Osteoblast (primary cell): ENCODE measurements around the gene CD69. TPM values are rescaled to one million over a fixed set of nuclear protein-coding genes. Genes with fewer than 3 reads are reported as not detected.
"Not testable (repeated sequence)": the region's sequence is repeated elsewhere in the genome, so short reads cannot be mapped to it uniquely, and the experiment has no call there.

Experiments
- DNase-seq: peaks from one replicate; pipeline ENCODE4 v3.0.0; 2011; ENCODE audit warnings: low spot score, mixed read lengths; ENCODE audit not compliant: insufficient read length; ENCODE audit errors: missing footprints
- H2AFZ ChIP-seq: 2 replicates; pipeline ENCODE4 v1.6.0; 2011; ENCODE audit warnings: mild to moderate bottlenecking, low read length
- H3K27ac ChIP-seq: 2 replicates; pipeline ENCODE4 v1.5.1; 2011; ENCODE audit warnings: mild to moderate bottlenecking, low read depth, low read length, moderate library complexity
- H3K27me3 ChIP-seq: 2 replicates; pipeline ENCODE4 v1.6.0; 2012; ENCODE audit warnings: mild to moderate bottlenecking, control low read depth, inconsistent platforms, low read length, moderate library complexity; ENCODE audit not compliant: insufficient read depth
- H3K36me3 ChIP-seq: 2 replicates; pipeline ENCODE4 v1.5.1; 2011; ENCODE audit warnings: mild to moderate bottlenecking, low read length, control low read depth, moderate library complexity; ENCODE audit not compliant: insufficient read depth
- H3K4me1 ChIP-seq: 2 replicates; pipeline ENCODE4 v1.5.1; 2011; ENCODE audit warnings: mild to moderate bottlenecking, low read length, control low read depth, moderate library complexity; ENCODE audit not compliant: insufficient read depth
- H3K4me2 ChIP-seq: 2 replicates; pipeline ENCODE4 v1.6.0; 2011; ENCODE audit warnings: mild to moderate bottlenecking, low read length; ENCODE audit not compliant: insufficient read depth
- H3K4me3 ChIP-seq: fragments of 200-600 bp; sonication (generic); 3 replicates; pipeline ENCODE4 v1.5.1; 2012; ENCODE audit warnings: mild to moderate bottlenecking, low read length, inconsistent platforms; ENCODE audit not compliant: insufficient read depth
- H3K79me2 ChIP-seq: 2 replicates; pipeline ENCODE4 v1.6.0; 2012; ENCODE audit warnings: mild to moderate bottlenecking, low read length, control low read depth, inconsistent platforms; ENCODE audit not compliant: insufficient read depth
- H3K9me3 ChIP-seq: 2 replicates; pipeline ENCODE4 v1.5.1; 2011; ENCODE audit warnings: low read depth, low read length, control low read depth
- H4K20me1 ChIP-seq: 2 replicates; pipeline ENCODE4 v1.6.0; 2012; ENCODE audit warnings: mild to moderate bottlenecking, low read length, control low read depth; ENCODE audit not compliant: insufficient read depth
- total RNA-seq: library from RNA; depleted of rRNA; stranded (reverse); fragments of >200 nt; gene quantifications from 2 replicates; pipeline ENCODE4 v1.2.3, GENCODE V29; 2012
- TF ChIP-seq, protein P1 (sequence below): IDR thresholded peaks from 2 replicates; pipeline ENCODE4 v1.5.1; 2011; ENCODE audit warnings: mild to moderate bottlenecking, low read depth, low read length, moderate library complexity; ENCODE audit errors: extremely low read depth

CD69 gene
- total RNA-seq, 1 donor: not detected

GRCh38 chr12:9707356-9707755, 53.3 kb downstream of the CD69 start:
- H3K79me2 ChIP-seq: no peaks in the 10 kb centered on the region
- no peaks in the 10 kb centered on the region for H4K20me1 ChIP-seq
- H2AFZ ChIP-seq: no peak overlapping the region
- DNase-seq: no peak
- no peak overlapping the region for H3K4me3 ChIP-seq
- no peaks in the 10 kb centered on the region for H3K27me3 ChIP-seq
- TF ChIP-seq, protein P1, sequence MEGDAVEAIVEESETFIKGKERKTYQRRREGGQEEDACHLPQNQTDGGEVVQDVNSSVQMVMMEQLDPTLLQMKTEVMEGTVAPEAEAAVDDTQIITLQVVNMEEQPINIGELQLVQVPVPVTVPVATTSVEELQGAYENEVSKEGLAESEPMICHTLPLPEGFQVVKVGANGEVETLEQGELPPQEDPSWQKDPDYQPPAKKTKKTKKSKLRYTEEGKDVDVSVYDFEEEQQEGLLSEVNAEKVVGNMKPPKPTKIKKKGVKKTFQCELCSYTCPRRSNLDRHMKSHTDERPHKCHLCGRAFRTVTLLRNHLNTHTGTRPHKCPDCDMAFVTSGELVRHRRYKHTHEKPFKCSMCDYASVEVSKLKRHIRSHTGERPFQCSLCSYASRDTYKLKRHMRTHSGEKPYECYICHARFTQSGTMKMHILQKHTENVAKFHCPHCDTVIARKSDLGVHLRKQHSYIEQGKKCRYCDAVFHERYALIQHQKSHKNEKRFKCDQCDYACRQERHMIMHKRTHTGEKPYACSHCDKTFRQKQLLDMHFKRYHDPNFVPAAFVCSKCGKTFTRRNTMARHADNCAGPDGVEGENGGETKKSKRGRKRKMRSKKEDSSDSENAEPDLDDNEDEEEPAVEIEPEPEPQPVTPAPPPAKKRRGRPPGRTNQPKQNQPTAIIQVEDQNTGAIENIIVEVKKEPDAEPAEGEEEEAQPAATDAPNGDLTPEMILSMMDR: no peak
- H3K9me3 ChIP-seq: no peaks in the 10 kb centered on the region
- H3K36me3 ChIP-seq: no peaks in the 10 kb centered on the region
- H3K4me2 ChIP-seq: no peak overlapping the region
- H3K4me1 ChIP-seq: no peaks in the 10 kb centered on the region
- no peak overlapping the region for H3K27ac ChIP-seq

DNA sequence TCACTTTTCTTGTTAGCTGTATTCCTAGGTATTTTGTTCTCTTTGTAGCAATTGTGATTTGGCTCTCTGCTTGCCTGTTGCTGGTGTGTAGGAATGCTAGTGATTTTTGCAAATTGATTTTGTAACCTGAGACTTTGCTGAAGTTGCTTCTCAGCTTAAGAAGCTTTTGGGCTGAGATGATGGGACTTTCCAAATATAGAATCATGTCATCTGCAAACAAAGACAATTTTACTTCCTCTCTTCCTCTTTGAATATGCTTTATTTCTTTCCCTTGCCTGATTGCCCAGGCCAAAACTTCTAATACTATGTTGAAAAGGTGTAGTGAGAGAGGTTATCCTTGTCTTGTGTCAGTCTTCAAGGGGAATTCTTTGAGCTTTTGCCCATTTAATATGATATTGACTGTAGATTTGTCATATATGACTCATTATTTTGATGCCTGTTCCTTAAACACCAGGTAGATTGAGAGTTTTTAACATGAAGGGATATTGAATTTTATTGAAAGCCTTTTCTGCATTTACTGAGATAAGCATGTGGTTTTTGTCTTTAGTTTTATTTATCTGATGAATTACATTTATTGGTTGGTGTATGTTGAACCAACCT, 54.5 kb downstream of the CD69 start:
- H4K20me1 ChIP-seq: no peaks in the 10 kb centered on the region
- DNase-seq: no peak
- H3K27me3 ChIP-seq: no peaks in the 10 kb centered on the region
- H3K4me3 ChIP-seq: no peak overlapping the region
- no peaks in the 10 kb centered on the region for H3K4me1 ChIP-seq
- no peak overlapping the region for H3K4me2 ChIP-seq
- no peaks in the 10 kb centered on the region for H3K79me2 ChIP-seq
- no peak overlapping the region for H3K27ac ChIP-seq
- no peaks in the 10 kb centered on the region for H3K9me3 ChIP-seq
- TF ChIP-seq, protein P1: no peak
- H2AFZ ChIP-seq: no peak overlapping the region
- H3K36me3 ChIP-seq: no peaks in the 10 kb centered on the region

- not testable (repeated sequence) for DNase-seq, H3K79me2 ChIP-seq, H4K20me1 ChIP-seq, H3K27ac ChIP-seq, H3K4me1 ChIP-seq, H3K4me3 ChIP-seq, H3K27me3 ChIP-seq, H3K9me3 ChIP-seq, H2AFZ ChIP-seq, H3K4me2 ChIP-seq, H3K36me3 ChIP-seq
These were observed 56.1 kb downstream of the CD69 start for GRCh38 chr12:9704561-9704960.

Other genes starting within 250 kb of the CD69 start
- gene KLRB1, start 153.0 kb downstream of the CD69 start, total RNA-seq: not detected in 2 replicates
- 9.4 TPM in 2 replicates for gene CLEC2D, start 91.2 kb downstream of the CD69 start, total RNA-seq
- gene CLECL1, start 27.8 kb downstream of the CD69 start, total RNA-seq: not detected in 2 replicates
- not detected in 2 replicates for gene KLRF1, start 66.6 kb upstream of the CD69 start, total RNA-seq
- 11.5 and 11.6 TPM in 2 replicates for gene CLEC2B, start 108.5 kb upstream of the CD69 start, total RNA-seq
- not detected in 2 replicates for gene KLRF2, start 120.6 kb upstream of the CD69 start, total RNA-seq
- gene CLEC2A, start 171.5 kb upstream of the CD69 start, total RNA-seq: not detected in 2 replicates
- gene CLEC12A, start 210.5 kb upstream of the CD69 start, total RNA-seq: 0.29 and 0.72 TPM in 2 replicates
- not detected in 2 replicates for gene CLEC1B, start 238.2 kb upstream of the CD69 start, total RNA-seq
- gene CLEC12B, start 249.7 kb upstream of the CD69 start, total RNA-seq: not detected in 2 replicates